H1 (cell line): ENCODE results near the gene CNNM2. TPM values are rescaled to one million over a fixed set of nuclear protein-coding genes. Genes with fewer than 3 reads are reported as not detected.

Source experiments
- ATF3 ChIP-seq: IDR thresholded peaks from 2 replicates; pipeline ENCODE4 v1.6.1; 2011; ENCODE audit warnings: low read depth, mild to moderate bottlenecking, low read length; ENCODE audit not compliant: insufficient read depth
- CEBPB ChIP-seq: IDR thresholded peaks from 2 replicates; pipeline ENCODE4 v1.6.1; 2012; ENCODE audit warnings: low read depth, low read length
- CHD2 ChIP-seq: IDR thresholded peaks from 2 replicates; pipeline ENCODE4 v1.6.1; 2012; ENCODE audit warnings: low read length, improper control_type of control experiment
- JUND ChIP-seq: IDR thresholded peaks from 2 replicates; pipeline ENCODE4 v1.6.1; 2011; ENCODE audit warnings: mild to moderate bottlenecking, improper control_type of control experiment, low read length
- KDM1A ChIP-seq: fragments of 200-600, 300-600 bp; sonication (generic); IDR thresholded peaks from 2 replicates; pipeline ENCODE4 v1.7.1; 2016; ENCODE audit warnings: mild to moderate bottlenecking, low read length, borderline replicate concordance
- NANOG ChIP-seq: IDR thresholded peaks from 2 replicates; pipeline ENCODE4 v1.6.1; 2011; ENCODE audit warnings: low read length, low read depth, mild to moderate bottlenecking, inconsistent platforms; ENCODE audit not compliant: insufficient read depth, poor library complexity, severe bottlenecking
- RBBP5 ChIP-seq: IDR thresholded peaks from 2 replicates; pipeline ENCODE4 v1.7.1; 2012; ENCODE audit warnings: low read depth, mild to moderate bottlenecking, inconsistent platforms, low read length, moderate library complexity, borderline replicate concordance
- SAP30 ChIP-seq: fragments of 300-600 bp; sonication (generic); IDR thresholded peaks from 2 replicates; pipeline ENCODE4 v1.7.1; 2012; ENCODE audit warnings: low read length, moderate library complexity, mild to moderate bottlenecking, inconsistent platforms; ENCODE audit not compliant: insufficient read depth, insufficient replicate concordance
- polyA plus RNA-seq, 7 experiments: library from polyadenylated mRNA; depleted of rRNA in 3 of 7; stranded (reverse) in 5 of 7; unstranded in 2 of 7; fragments of >200 nt in 5 of 7; fragments of 200-250 nt in 2 of 7; gene quantifications; 1 replicate in 5 of 7; 2 replicates in 1 of 7; 4 replicates in 1 of 7; pipeline versions ENCODE4 v1.2.1 to v1.2.3, GENCODE V29; 2011 to 2013; ENCODE audit warnings: missing spikeins in 2 of 7, mixed read lengths in 2 of 7
- total RNA-seq: library from RNA; stranded (reverse); fragmentation: NEBNext Ultra II Directional; extraction: Animal tissue kit (Norgen Biotek cat#: 25700); gene quantifications from 2 replicates; pipeline ENCODE4 v1.2.1, GENCODE V29; 2021
- TF ChIP-seq, protein P1 (sequence below): fragments of 300-600 bp; sonication (generic); IDR thresholded peaks from 2 replicates; pipeline ENCODE4 v1.7.1; 2012; ENCODE audit warnings: low read length, moderate library complexity, mild to moderate bottlenecking, inconsistent platforms; ENCODE audit not compliant: insufficient replicate concordance
- TF ChIP-seq, protein P2 (sequence below): IDR thresholded peaks from 2 replicates; pipeline ENCODE4 v1.6.1; 2012; ENCODE audit warnings: low read length, inconsistent platforms

Gene CNNM2
- total and polyA plus RNA-seq, 2 of the 8 experiments (the other 6 are each of a cell fraction or from before 2014, with no cell fraction given): 7.3 to 23.6 TPM

GRCh38 chr10:103078309-103078615, 160.2 kb downstream of the CNNM2 start (continued):
- TF ChIP-seq, protein P1, sequence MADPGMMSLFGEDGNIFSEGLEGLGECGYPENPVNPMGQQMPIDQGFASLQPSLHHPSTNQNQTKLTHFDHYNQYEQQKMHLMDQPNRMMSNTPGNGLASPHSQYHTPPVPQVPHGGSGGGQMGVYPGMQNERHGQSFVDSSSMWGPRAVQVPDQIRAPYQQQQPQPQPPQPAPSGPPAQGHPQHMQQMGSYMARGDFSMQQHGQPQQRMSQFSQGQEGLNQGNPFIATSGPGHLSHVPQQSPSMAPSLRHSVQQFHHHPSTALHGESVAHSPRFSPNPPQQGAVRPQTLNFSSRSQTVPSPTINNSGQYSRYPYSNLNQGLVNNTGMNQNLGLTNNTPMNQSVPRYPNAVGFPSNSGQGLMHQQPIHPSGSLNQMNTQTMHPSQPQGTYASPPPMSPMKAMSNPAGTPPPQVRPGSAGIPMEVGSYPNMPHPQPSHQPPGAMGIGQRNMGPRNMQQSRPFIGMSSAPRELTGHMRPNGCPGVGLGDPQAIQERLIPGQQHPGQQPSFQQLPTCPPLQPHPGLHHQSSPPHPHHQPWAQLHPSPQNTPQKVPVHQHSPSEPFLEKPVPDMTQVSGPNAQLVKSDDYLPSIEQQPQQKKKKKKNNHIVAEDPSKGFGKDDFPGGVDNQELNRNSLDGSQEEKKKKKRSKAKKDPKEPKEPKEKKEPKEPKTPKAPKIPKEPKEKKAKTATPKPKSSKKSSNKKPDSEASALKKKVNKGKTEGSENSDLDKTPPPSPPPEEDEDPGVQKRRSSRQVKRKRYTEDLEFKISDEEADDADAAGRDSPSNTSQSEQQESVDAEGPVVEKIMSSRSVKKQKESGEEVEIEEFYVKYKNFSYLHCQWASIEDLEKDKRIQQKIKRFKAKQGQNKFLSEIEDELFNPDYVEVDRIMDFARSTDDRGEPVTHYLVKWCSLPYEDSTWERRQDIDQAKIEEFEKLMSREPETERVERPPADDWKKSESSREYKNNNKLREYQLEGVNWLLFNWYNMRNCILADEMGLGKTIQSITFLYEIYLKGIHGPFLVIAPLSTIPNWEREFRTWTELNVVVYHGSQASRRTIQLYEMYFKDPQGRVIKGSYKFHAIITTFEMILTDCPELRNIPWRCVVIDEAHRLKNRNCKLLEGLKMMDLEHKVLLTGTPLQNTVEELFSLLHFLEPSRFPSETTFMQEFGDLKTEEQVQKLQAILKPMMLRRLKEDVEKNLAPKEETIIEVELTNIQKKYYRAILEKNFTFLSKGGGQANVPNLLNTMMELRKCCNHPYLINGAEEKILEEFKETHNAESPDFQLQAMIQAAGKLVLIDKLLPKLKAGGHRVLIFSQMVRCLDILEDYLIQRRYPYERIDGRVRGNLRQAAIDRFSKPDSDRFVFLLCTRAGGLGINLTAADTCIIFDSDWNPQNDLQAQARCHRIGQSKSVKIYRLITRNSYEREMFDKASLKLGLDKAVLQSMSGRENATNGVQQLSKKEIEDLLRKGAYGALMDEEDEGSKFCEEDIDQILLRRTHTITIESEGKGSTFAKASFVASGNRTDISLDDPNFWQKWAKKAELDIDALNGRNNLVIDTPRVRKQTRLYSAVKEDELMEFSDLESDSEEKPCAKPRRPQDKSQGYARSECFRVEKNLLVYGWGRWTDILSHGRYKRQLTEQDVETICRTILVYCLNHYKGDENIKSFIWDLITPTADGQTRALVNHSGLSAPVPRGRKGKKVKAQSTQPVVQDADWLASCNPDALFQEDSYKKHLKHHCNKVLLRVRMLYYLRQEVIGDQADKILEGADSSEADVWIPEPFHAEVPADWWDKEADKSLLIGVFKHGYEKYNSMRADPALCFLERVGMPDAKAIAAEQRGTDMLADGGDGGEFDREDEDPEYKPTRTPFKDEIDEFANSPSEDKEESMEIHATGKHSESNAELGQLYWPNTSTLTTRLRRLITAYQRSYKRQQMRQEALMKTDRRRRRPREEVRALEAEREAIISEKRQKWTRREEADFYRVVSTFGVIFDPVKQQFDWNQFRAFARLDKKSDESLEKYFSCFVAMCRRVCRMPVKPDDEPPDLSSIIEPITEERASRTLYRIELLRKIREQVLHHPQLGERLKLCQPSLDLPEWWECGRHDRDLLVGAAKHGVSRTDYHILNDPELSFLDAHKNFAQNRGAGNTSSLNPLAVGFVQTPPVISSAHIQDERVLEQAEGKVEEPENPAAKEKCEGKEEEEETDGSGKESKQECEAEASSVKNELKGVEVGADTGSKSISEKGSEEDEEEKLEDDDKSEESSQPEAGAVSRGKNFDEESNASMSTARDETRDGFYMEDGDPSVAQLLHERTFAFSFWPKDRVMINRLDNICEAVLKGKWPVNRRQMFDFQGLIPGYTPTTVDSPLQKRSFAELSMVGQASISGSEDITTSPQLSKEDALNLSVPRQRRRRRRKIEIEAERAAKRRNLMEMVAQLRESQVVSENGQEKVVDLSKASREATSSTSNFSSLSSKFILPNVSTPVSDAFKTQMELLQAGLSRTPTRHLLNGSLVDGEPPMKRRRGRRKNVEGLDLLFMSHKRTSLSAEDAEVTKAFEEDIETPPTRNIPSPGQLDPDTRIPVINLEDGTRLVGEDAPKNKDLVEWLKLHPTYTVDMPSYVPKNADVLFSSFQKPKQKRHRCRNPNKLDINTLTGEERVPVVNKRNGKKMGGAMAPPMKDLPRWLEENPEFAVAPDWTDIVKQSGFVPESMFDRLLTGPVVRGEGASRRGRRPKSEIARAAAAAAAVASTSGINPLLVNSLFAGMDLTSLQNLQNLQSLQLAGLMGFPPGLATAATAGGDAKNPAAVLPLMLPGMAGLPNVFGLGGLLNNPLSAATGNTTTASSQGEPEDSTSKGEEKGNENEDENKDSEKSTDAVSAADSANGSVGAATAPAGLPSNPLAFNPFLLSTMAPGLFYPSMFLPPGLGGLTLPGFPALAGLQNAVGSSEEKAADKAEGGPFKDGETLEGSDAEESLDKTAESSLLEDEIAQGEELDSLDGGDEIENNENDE: no peak
- no peak for TF ChIP-seq KDM1A
- TF ChIP-seq RBBP5: no peak
- TF ChIP-seq ATF3: no peak
- no peak for TF ChIP-seq CHD2
- TF ChIP-seq SAP30: no peak
- no peak for TF ChIP-seq NANOG
- TF ChIP-seq JUND: no peak
- TF ChIP-seq, protein P2, sequence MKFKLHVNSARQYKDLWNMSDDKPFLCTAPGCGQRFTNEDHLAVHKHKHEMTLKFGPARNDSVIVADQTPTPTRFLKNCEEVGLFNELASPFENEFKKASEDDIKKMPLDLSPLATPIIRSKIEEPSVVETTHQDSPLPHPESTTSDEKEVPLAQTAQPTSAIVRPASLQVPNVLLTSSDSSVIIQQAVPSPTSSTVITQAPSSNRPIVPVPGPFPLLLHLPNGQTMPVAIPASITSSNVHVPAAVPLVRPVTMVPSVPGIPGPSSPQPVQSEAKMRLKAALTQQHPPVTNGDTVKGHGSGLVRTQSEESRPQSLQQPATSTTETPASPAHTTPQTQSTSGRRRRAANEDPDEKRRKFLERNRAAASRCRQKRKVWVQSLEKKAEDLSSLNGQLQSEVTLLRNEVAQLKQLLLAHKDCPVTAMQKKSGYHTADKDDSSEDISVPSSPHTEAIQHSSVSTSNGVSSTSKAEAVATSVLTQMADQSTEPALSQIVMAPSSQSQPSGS: no peak
- no peak for TF ChIP-seq CEBPB
